Psoas muscle (tissue), 8 donors: ENCODE results near the gene MEPCE. TPM values are rescaled to one million over a fixed set of nuclear protein-coding genes. Genes with fewer than 3 reads are reported as not detected.

Source experiments
- ATAC-seq, 4 donors: fragments of 200-7000 bp; cut with Tn5 transposase; one replicate each; pipeline ENCODE4 v1.9.1; 2020; ENCODE audit warnings: moderate library complexity in 3 of 4, mild to moderate bottlenecking in 2 of 4
- DNase-seq, 2 donors: peaks; one replicate each; pipeline ENCODE4 v3.0.0-alpha.2; 2020
- H3K27ac ChIP-seq: fragments of 200-600 bp; one replicate; pipeline ENCODE4 v1.8.0; 2022
- H3K27me3 ChIP-seq, 3 donors: fragments of 200-600 bp in 1 of 3; one replicate each; pipeline versions ENCODE4 v1.6.1 to v1.8.0; 2013 to 2022; ENCODE audit warnings: low read length in 2 of 3, mild to moderate bottlenecking in 2 of 3, moderate library complexity in 1 of 3; ENCODE audit not compliant: insufficient read depth in 3 of 3
- H3K36me3 ChIP-seq, 2 donors: fragments of 200-600 bp in 1 of 2; one replicate each; pipeline versions ENCODE4 v1.6.1 to v1.8.0; 2013 to 2022; ENCODE audit warnings: low read depth in 1 of 2, mild to moderate bottlenecking in 1 of 2, moderate library complexity in 1 of 2; ENCODE audit not compliant: insufficient read depth in 1 of 2
- H3K4me1 ChIP-seq: fragments of 200-600 bp; one replicate; pipeline ENCODE4 v1.8.0; 2022
- H3K4me3 ChIP-seq: fragments of 200-600 bp; one replicate; pipeline ENCODE4 v1.8.0; 2022; ENCODE audit warnings: mild to moderate bottlenecking
- H3K9me3 ChIP-seq: fragments of 200-600 bp; one replicate; pipeline ENCODE4 v1.8.0; 2022
- CTCF ChIP-seq: fragments of 200-600 bp; IDR thresholded peaks from one replicate; pipeline ENCODE4 v1.8.0; 2022; ENCODE audit warnings: antibody characterized with exemption
- WGBS, 3 donors: extraction: QIAGEN DNeasy Blood & Tissue Kit; methylation state at CpG; one replicate each; pipeline versions ENCODE4 v1.1.6 to v1.1.7; 2013; 5-methylcytosine and 5-hydroxymethylcytosine counted together
- intact Hi-C, 2 donors: fragments of 100-400 bp; cut with DNase I; formaldehyde crosslinking; loops; one replicate each; pipeline versions ENCODE4 v1.11.0 to v1.14.2; 2022
- polyA plus RNA-seq, 3 donors: library from polyadenylated mRNA; stranded (reverse); fragments of 200-250 nt; gene quantifications; one replicate each; pipeline ENCODE4 v1.2.3, GENCODE V29; 2013
- total RNA-seq, 4 donors: library from RNA; stranded (reverse); fragmentation: NEBNext Ultra II Directional in 2 of 4; extraction: Animal tissue kit (Norgen Biotek cat#: 25700) in 2 of 4; gene quantifications; one replicate each; pipeline versions ENCODE4 v1.2.1 to v1.2.4, GENCODE V29; 2021 to 2023
- donor health status: healthy with polysubstance abuse.
- donor health status: DM: no; HTN: no; CAD: no; lungs with moderate emphysema.
- donor health status: Bipolar disorder and iron deficiency.
- donor health status: healthy.
- donor health status: DM: yes; HTN: yes; CAD: no.
- donor health status: DM: no; HTN: no; CAD: no.
- donor health status: DM: no; HTN: no; CAD: no.
- donor health status: DM: yes; HTN: yes; CAD: no.

MEPCE gene
- total and polyA plus RNA-seq, 7 donors = 27.2 to 41.5 (median 35.6) TPM

DNA sequence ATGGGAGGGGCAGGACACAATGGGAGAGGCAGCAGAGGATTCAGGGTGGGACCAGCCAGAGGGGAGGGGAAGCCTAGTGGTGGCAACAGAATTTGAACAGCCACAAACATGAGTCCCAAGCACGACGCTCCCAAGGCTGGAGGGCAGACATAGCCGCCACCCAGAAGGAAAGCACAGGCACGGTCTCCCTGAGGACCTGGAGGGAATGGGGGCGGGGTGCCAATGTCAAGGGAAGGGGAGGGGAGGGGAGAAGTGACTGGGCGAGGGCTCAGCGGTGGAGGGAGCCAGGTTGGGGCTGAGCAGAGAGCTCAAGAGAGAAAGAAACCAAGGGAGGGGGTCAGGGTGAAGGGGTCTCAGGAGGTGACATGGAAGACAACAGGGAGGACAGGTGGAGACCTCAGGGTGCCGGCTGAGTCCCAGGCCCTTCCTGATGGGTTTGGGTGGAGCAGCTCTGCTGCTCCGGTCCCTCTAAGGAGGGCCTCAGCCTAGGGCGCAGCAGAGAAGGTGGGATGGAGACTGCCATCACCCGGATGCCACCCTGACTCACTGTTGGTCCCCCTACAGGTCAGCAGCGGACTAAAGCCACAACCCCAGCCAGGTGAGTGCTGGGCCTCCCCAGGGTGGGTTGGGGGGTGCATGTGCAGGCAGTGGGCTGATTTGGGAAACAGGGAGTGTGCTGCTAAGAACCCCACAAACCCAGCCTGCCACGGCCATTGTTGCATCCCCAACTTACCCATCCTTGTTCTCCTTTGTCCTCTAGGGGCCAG lies 32.1 kb upstream of the MEPCE start:
- Histone ChIP-seq H3K4me1 (no peaks in the 10 kb centered on the region), H3K36me3 (peaks cover 0 to 4% of the 10 kb centered on the region in 2 donors), H3K27ac (no peak overlapping the region), H3K4me3 (no peak overlapping the region), H3K27me3 (no peaks in the 10 kb centered on the region), H3K9me3 (no peaks in the 10 kb centered on the region)
- DNase-seq (no peak), ATAC-seq (peak in 1 of 4 donors; percentile 17)
- 61 to 65% (median 63%) methylated on average over 13 of the region's 13 CpGs for WGBS, 3 donors
- no peak for TF ChIP-seq CTCF
- intact Hi-C loops = no loop called here

- no peaks in the 10 kb centered on the region for H3K9me3 ChIP-seq
- no peak overlapping the region for H3K27ac ChIP-seq
- H3K4me1 ChIP-seq = no peaks in the 10 kb centered on the region
- intact Hi-C loops = no loop called here
- H3K36me3 ChIP-seq = peaks cover 0 to 4% of the 10 kb centered on the region in 2 donors
- ATAC-seq (no peak), DNase-seq (no peak)
- no peak for TF ChIP-seq CTCF
- H3K27me3 ChIP-seq = no peaks in the 10 kb centered on the region
- WGBS, 3 donors = 31 to 47% (median 38%) methylated on average over 2 of the region's 2 CpGs
- H3K4me3 ChIP-seq = no peak overlapping the region
Measured at GRCh38 chr7:100398239-100398638, 31.4 kb upstream of the MEPCE start.

DNA sequence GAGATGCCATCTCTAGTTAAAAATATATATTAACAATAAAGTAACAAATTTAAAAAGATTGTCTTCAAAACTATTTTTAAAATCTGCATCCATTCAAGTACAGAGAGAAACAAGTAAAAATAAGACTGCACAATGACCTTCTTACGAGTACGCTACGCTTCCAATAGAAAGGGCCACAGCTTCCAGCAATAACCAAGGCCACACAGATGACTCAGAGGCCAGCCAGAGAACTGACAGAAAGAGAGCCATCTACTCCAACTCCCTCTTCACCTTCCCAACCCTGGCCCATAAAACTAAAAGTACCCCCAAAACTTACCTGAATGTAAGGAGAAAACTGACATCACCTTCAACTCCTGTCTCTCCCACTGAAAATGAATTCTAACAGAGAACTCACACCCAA lies 29.6 kb upstream of the MEPCE start:
- TF ChIP-seq CTCF = no peak
- H3K27ac ChIP-seq = no peak overlapping the region
- H3K4me3 ChIP-seq = no peak overlapping the region
- ATAC-seq (no peak), DNase-seq (no peak)
- H3K27me3 ChIP-seq = no peaks in the 10 kb centered on the region
- intact Hi-C loops = no loop called here
- WGBS, 3 donors = 97 to 100% (median 99%) methylated on average over 3 of the region's 3 CpGs
- H3K9me3 ChIP-seq = no peaks in the 10 kb centered on the region
- H3K36me3 ChIP-seq = peaks cover 0 to 11% of the 10 kb centered on the region in 2 donors
- no peaks in the 10 kb centered on the region for H3K4me1 ChIP-seq

DNA sequence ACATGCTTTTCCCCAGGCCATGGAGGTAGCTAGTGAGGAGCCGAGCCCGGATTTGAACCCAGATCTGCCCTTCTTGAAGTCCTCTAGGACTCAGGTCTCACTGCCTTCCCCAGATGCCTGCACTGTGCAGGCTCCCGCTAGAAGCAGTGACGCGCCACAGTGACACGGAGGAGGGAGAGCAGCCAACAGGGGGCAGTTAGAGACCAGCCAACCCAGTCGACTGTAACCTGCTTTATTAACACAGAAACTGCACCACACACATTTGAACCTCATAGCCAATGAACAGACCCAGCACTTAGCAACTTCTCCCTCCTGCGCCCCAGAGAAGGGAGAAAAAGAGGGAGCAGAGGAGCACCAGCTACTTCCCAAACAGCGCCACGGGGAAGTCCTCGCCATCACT lies 29.0 kb upstream of the MEPCE start:
- no peaks in the 10 kb centered on the region for H3K27me3 ChIP-seq
- H3K9me3 ChIP-seq = no peaks in the 10 kb centered on the region
- TF ChIP-seq CTCF = no peak
- H3K4me3 ChIP-seq = no peak overlapping the region
- 74 to 81% (median 80%) methylated on average over 11 of the region's 11 CpGs for WGBS, 3 donors
- no peaks in the 10 kb centered on the region for H3K4me1 ChIP-seq
- DNase-seq = no peak
- no peak overlapping the region for H3K27ac ChIP-seq
- peaks cover 0 to 11% of the 10 kb centered on the region in 2 donors for H3K36me3 ChIP-seq
- intact Hi-C loops = no loop called here
- ATAC-seq = no peak

- WGBS, 3 donors = 68 to 79% (median 78%) methylated on average over 5 of the region's 5 CpGs
- no peaks in the 10 kb centered on the region for H3K9me3 ChIP-seq
- no peak overlapping the region for H3K4me3 ChIP-seq
- intact Hi-C loops = no loop called here
- ATAC-seq (no peak), DNase-seq (no peak)
- no peaks in the 10 kb centered on the region for H3K4me1 ChIP-seq
- no peak for TF ChIP-seq CTCF
- no peak overlapping the region for H3K27ac ChIP-seq
- H3K36me3 ChIP-seq = peaks cover 0 to 11% of the 10 kb centered on the region in 2 donors
- H3K27me3 ChIP-seq = no peaks in the 10 kb centered on the region
Measured at GRCh38 chr7:100401811-100402210, 27.8 kb upstream of the MEPCE start.
